Lower lobe of right lung (tissue), 2 donors: ENCODE data around the gene DLGAP4. TPM values are rescaled to one million over a fixed set of nuclear protein-coding genes. Genes with fewer than 3 reads are reported as not detected.

Experiments
- ATAC-seq, 2 donors: fragments of 200-7000 bp; cut with Tn5 transposase; one replicate each; pipeline ENCODE4 v1.9.1; 2020 to 2022; ENCODE audit warnings: mild to moderate bottlenecking in 2 of 2, moderate library complexity in 2 of 2
- DNase-seq: peaks from one replicate; pipeline ENCODE4 v3.0.0-alpha.2; 2020
- H3K27ac ChIP-seq: fragments of 200-600 bp; one replicate; pipeline ENCODE4 v1.8.0; 2022
- H3K27me3 ChIP-seq: fragments of 200-600 bp; one replicate; pipeline ENCODE4 v1.8.0; 2022; ENCODE audit warnings: low read depth
- H3K36me3 ChIP-seq: fragments of 200-600 bp; one replicate; pipeline ENCODE4 v1.8.0; 2022; ENCODE audit warnings: mild to moderate bottlenecking
- H3K4me1 ChIP-seq: fragments of 200-600 bp; one replicate; pipeline ENCODE4 v1.8.0; 2022
- H3K4me3 ChIP-seq: fragments of 200-600 bp; one replicate; pipeline ENCODE4 v1.8.0; 2022; ENCODE audit warnings: mild to moderate bottlenecking
- H3K9me3 ChIP-seq: fragments of 200-600 bp; one replicate; pipeline ENCODE4 v1.8.0; 2022
- CTCF ChIP-seq: fragments of 200-600 bp; IDR thresholded peaks from one replicate; pipeline ENCODE4 v1.8.0; 2022; ENCODE audit warnings: antibody characterized with exemption, mild to moderate bottlenecking
- intact Hi-C: fragments of 100-400 bp; cut with DNase I; formaldehyde crosslinking; loops from one replicate; pipeline ENCODE4 v1.11.0; 2022
- total RNA-seq: library from RNA; stranded (reverse); fragmentation: NEBNext Ultra II Directional; extraction: Animal tissue kit (Norgen Biotek cat#: 25700); gene quantifications from one replicate; pipeline ENCODE4 v1.2.1, GENCODE V29; 2021
- donor health status: DM: no; HTN: yes; CAD: no; lungs with severe emphysema.

Gene DLGAP4
- total RNA-seq, 1 donor from 2014 or later: 59.3 TPM

GRCh38 chr20:36431604-36432003 lies 125.5 kb downstream of the DLGAP4 start:
- Histone ChIP-seq H3K27me3 (peaks cover 6% of the 10 kb centered on the region), H3K27ac (no peak overlapping the region), H3K9me3 (no peaks in the 10 kb centered on the region), H3K36me3 (no peaks in the 10 kb centered on the region), H3K4me1 (peaks cover 8% of the 10 kb centered on the region), H3K4me3 (no peak overlapping the region)
- no peak for TF ChIP-seq CTCF
- intact Hi-C loops: loop anchor here (10.0 kb wide), 1 partner anchor 227 kb away; no protein-coding TSS in a partner anchor
- no peak for ATAC-seq
- DNase-seq: no peak

- Histone ChIP-seq H3K27me3 (peaks cover 6% of the 10 kb centered on the region), H3K9me3 (no peaks in the 10 kb centered on the region), H3K36me3 (no peaks in the 10 kb centered on the region), H3K4me3 (no peak overlapping the region), H3K4me1 (peaks cover 8% of the 10 kb centered on the region), H3K27ac (no peak overlapping the region)
- ATAC-seq: no peak
- intact Hi-C loops: loop anchor here (10.0 kb wide), 1 partner anchor 227 kb away; no protein-coding TSS in a partner anchor
- TF ChIP-seq CTCF: no peak
- no peak for DNase-seq
Observed at GRCh38 chr20:36432096-36432495, 126.0 kb downstream of the DLGAP4 start.

GRCh38 chr20:36434383-36434782 lies 128.2 kb downstream of the DLGAP4 start:
- ATAC-seq (no peak), DNase-seq (no peak)
- no peak overlapping the region for H3K27ac ChIP-seq
- intact Hi-C loops: loop anchor here (10.0 kb wide), 1 partner anchor 230 kb away; no protein-coding TSS in a partner anchor
- no peaks in the 10 kb centered on the region for H3K9me3 ChIP-seq
- H3K4me3 ChIP-seq: no peak overlapping the region
- peaks cover 8% of the 10 kb centered on the region for H3K4me1 ChIP-seq
- H3K36me3 ChIP-seq: no peaks in the 10 kb centered on the region
- no peak for TF ChIP-seq CTCF
- peaks cover 6% of the 10 kb centered on the region for H3K27me3 ChIP-seq

- Histone ChIP-seq H3K4me1 (peaks cover 8% of the 10 kb centered on the region), H3K9me3 (no peaks in the 10 kb centered on the region), H3K27me3 (peaks cover 6% of the 10 kb centered on the region), H3K27ac (no peak overlapping the region), H3K36me3 (no peaks in the 10 kb centered on the region), H3K4me3 (no peak overlapping the region)
- DNase-seq (no peak), ATAC-seq (no peak)
- TF ChIP-seq CTCF: no peak
- intact Hi-C loops: loop anchor here (10.0 kb wide), 1 partner anchor 230 kb away; no protein-coding TSS in a partner anchor
Observed at GRCh38 chr20:36435124-36435523, 129.0 kb downstream of the DLGAP4 start.

- Histone ChIP-seq H3K27ac (no peak overlapping the region), H3K4me1 (peaks cover 8% of the 10 kb centered on the region), H3K9me3 (no peaks in the 10 kb centered on the region), H3K4me3 (peak overlapping the region; percentile 55), H3K27me3 (peaks cover 6% of the 10 kb centered on the region), H3K36me3 (no peaks in the 10 kb centered on the region)
- intact Hi-C loops: loop anchor here (10.0 kb wide), 1 partner anchor 231 kb away; no protein-coding TSS in a partner anchor
- ATAC-seq (peak; percentile 89), DNase-seq (peak; percentile 90)
- no peak for TF ChIP-seq CTCF
Observed at GRCh38 chr20:36435592-36436541, 129.7 kb downstream of the DLGAP4 start.
